NCI-H748 (cell line): ENCODE measurements around the gene CLP1.

ENCODE experiments used
- DNase-seq: peaks from one replicate; lab custom pipeline; 2025; ENCODE audit not compliant: unreplicated experiment; lab: John Stamatoyannopoulos, UW

CLP1 gene

DNA sequence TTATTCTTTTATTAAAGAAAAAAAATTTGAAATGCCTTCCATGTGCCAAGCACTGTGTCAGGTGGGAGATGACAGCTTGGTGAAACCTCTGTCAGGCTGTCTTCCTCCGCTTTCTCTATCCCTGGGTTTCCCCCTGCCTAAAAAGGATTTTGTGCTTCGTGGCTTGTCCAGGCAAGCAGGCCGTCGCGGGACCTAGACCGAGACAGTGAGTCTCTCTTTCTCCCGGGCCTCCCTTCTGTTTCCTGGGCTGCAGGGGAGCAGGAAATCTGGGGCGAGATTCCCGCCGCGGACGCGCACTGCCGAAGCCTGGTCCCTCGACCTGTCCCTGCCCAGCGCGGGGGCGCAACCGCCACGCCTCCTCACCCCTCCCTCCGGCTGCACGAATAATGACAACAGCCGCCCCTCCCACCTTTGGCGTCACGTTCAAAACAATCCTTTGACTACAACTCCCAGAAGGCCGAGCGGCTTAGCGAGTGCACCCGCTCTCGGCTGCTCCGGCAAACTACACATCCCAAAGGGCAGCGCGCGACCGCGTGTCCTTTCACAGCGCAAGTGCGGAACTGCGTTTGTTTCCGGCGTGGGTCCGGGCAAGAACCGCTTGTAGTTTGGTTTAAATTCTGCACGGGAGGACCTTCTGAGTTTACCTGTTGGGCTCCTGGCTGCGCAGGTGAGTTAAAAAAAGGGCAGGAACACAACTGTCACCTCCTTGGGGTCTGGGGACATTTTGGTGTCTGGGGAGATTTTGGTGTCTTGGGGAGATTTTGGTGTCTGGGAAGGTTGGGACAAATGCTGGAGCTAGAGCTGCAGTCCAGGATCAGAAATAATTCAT lies at the start of gene CLP1:
CLP1 (plus strand) TSS at position 569 of the 829 bp plus-strand sequence. CDS start 1,715 bp downstream, outside the sequence.
- DNase-seq, result peak; percentile 99

DNA sequence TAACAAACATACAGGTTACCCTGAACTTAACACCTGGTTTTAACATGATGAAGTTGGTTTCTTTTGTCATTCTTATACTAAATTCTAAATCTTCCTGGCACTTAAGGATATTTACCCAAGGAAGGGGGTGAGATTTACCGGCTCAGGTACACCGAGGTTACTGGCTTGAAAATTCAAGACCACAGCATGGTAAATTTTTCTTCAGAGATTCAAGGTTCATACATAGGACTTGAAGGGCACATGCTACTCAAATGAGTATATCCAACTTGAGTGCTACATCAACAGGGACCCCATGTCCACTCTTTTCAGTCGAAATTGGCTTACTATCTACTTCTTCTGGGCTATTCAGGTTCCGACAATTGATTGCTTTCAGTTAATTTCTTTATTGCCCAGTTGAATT lies 47.4 kb upstream of the CLP1 start:
- no peak for DNase-seq

DNA sequence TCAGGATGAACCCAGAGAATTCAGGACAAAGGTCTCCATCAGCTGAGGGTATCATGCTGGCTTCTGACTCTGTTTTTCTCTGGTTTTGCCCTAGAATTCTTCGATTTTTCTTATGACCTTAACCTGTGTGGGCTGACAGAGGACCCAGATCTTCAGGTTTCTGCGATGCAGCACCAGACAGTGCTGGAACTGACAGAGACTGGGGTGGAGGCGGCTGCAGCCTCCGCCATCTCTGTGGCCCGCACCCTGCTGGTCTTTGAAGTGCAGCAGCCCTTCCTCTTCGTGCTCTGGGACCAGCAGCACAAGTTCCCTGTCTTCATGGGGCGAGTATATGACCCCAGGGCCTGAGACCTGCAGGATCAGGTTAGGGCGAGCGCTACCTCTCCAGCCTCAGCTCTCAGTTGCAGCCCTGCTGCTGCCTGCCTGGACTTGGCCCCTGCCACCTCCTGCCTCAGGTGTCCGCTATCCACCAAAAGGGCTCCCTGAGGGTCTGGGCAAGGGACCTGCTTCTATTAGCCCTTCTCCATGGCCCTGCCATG lies 43.3 kb upstream of the CLP1 start:
- no peak for DNase-seq

DNA sequence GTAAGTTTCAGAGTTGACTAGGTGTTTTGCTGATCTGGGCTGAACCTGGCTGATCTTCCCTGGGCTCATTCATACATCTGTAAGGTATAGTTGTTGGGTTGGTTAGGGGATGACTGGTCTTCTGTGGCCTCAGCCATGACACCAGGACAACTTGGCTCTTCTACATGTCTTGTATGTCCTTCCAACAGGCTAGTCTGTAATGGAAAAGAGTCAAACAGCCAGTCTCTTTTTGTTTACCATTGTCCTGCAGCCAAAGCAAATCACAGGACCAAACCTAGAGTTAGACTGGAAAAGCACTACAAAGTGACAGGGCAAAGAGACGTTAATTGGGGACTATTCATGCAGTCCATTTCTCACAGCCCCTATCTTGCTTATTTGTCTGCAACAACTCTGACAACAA lies 42.3 kb upstream of the CLP1 start:
- DNase-seq, result no peak

DNA sequence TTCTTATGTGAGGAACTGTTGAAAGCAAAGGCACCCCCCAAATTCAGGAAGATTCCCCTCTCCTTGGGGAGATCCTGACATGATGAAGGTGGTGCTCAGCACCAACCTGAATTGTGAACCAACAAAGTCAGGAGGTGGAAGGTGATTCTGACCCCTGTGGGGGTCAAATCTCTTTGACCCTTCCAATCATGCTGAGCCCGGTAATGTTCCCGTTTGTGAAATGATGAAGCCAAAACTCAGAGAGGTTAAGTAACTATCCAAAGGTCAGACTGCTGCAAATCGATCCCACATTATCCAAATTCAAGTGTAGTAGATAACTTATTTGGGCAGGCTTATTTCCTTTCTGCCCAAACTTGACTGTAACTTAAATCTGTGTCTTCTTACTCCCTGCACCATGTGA lies 41.0 kb upstream of the CLP1 start:
- no peak for DNase-seq

DNA sequence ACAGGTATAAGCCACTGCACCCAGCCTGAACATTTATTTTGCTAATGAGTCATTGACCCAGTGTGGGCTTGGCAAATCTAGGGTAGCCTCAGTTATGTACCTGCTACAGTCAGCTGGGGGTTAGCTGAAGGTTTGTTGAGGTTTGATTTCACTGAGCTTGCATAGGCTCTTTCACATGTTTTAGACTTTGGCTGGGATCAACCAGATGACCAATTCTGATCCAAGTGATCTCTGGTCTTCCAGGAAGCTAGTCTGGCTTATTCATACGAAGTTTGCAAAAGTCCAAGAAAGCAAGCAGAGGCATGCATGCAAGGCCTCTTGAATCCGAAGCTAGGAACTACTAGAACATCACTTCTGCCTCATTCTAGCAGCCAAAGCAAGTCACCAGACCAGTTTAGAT lies 39.1 kb upstream of the CLP1 start:
- no peak for DNase-seq

DNA sequence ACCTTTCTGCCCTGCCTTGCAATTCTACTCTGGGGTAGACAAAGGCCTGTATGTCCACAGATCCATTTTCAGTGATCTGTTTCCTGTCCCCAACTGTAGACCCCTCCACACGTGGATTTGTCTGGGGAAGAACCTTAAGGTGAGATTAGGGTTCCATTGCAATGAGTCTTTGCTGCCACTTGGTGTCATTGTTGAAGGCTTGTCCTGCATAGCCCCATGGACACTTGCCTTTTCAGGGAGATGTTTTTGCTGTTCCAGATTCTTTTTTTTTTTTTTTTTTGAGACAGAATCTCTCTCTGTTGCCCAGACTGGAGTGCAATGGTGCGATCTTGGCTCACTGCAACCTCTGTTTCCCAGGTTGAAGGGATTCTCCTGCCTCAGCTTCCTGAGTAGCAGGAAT lies 38.2 kb upstream of the CLP1 start:
- no peak for DNase-seq

DNA sequence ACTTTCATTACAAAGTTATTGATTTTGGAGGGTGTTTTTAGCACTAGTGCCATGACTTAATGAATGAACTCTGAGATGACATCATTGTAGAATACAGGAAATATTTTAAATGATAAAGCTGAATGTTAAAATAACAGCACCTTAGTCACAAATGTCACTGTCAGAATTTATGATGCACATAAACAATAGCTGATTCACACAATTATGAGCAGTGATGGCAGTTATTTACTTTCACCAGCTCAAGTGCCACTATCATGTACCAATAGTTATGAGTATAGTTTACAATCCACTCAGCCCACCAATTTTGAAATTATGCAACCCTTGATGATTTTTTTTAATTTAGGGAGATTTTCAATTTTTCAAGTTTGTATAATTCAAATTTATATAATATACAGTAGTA lies 37.1 kb upstream of the CLP1 start:
- DNase-seq, result no peak

DNA sequence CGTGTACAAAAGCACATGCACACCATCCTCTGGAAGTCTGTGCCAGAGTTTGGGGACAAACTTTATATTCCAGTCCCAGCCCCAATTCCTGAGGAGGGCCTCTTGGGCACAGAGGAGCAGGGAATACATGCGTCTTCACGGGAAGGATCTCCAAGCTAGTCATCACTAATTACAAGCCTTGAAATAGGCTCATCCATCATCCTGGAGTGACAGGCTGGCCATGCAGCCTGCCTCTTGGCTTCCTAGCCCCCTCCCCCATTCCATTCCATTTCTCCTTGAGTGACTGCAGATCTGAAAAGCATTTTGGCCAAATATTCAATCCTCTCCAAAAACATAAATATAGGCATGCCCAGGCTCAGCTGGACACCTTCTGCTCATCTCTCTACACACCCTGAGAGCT lies 35.3 kb upstream of the CLP1 start:
- no peak for DNase-seq

DNA sequence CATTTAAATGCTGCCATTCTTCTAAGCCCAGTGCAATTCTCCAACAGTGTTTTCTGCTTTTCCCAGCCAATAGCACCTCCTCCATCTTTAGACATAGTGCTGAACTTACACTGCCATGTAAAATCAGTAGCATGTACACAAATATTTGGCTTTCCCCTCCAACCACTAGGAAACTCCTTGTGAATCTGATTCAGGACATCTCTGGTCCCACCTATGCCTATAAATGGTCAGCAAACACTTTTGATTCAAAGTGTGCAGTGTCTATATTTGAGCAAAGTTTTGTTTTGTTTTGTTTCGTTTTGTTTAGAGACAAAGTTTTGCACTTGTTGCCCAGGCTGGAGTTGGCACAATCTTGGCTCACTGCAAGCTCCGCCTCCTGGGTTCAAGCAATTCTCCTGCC lies 32.7 kb upstream of the CLP1 start:
- DNase-seq, result no peak

DNA sequence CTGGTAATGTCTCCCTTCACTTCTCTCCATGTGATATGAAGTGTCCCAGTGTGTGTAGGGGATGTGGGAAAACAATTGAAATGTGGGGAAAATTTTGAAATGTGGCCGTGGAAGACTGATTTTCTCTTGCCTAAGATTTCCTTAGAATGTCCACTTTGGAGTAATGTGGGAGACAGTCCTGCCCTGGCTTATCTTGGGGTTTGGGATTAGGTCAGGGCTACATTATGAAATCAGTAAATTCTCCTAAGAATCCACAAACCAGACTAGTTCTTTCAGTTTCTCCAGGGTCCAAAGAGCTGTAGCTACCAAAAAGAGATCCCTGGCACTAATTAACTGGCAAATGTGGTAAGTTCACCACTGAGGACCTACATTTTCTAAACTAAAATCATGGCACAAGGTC lies 30.7 kb upstream of the CLP1 start:
- DNase-seq, result no peak

DNA sequence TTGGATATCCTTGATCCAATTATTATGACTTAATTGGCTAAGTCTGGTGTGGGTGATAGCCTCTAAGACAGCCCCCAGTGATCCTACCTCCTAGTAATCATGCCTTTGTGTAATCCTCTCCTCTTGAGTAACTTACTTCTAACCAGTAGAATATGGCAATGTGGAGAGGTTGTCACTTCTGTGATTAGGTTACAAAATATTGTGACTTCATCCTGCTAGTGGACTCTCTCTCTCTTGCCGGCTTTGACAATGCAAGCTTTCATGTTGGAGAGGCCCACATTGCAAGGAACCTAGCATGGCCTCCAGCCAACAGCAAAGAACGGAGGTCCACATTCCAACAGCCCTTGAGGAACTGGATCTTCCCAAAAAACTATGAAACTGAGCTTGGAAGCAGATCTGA lies 27.4 kb upstream of the CLP1 start:
- DNase-seq, result no peak

DNA sequence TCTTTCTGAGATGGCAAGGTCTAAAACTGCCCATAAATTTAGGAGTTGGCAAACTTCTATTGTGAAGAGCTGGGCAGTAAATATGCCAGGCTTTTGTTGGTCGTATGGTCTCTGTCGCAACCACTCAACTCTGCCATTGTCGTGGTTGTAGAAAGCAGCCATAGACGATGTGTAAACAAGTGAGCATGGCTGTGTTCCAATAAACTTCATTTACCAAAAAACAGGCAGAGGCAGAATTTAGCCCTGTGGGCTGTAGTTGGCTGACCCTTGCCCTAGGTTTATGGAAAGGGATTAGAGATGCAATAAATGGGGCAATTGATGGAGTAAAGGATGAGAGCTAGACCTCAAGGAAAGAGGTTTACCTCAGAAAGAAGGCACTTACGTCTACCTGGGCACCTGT lies 25.4 kb upstream of the CLP1 start:
- no peak for DNase-seq

DNA sequence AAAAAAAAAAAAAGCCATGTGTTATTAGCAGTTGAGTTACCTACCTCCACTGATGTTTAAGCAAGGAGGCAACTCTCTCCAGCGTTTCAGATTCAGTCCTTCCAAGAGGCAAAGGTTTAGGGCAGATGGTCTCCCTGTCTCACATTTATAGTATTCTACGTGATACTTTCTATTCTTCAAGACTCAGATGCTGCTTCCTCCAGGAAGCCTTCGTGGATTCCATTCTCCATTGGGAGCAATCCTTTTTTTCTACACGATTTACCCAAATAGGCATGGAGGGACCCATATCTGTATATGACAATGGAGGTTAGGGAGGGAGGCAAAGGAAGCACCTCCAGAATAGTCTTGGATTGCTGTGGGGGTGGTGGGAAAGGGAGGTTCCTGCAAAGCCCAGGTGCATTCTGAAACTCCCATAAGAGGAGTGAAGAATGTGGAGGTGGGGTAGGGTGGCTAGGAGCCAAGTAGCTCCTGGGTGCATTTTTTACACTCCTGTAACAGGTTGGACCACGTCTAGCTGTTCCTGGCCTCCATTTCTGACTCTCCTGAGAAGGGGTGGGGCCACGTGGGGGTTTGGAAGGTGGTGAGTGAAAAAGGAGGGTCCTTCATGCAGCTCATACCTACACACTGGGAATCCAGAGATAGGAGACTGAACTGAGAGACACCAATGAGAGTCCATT lies 24.0 kb upstream of the CLP1 start:
- no peak for DNase-seq

DNA sequence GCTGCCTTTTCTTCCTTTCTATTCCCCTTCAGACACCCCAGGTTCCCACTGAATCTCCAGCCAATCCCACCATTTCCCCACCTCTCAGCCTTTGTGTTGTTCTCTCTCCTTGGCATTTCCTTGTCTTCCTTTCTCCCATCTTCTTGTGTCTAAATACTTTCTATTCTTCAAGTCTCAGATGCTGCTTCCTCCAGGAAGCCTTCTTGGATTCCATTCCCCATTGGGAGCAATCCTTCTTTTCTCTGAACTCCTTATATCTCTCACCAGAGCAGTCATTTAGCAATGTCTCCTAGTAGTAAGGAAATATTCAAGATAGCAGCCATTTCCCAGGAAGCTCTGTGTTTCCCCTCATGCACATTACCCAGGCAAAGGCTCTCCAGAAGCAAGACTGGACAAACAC lies 23.3 kb upstream of the CLP1 start:
- DNase-seq, result no peak

DNA sequence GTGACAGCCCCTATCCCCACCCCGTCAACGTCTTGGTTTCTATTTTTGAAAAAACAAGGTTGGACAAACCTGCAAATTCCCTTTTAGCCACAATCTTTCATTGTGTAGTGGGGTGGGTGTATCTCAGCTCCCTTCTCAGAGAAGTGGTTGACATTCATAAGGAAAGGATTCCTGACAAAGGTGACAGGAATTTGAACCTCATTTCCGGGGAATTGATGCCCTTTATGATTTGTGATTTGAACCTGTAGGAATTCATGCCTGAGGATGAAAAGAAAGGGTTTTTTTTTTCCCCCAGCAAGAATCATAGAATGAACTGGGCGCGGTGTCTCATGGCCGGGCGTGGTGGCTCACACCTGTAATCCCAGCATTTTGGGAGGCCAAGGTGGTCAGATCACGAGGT lies 22.3 kb upstream of the CLP1 start:
- no peak for DNase-seq

DNA sequence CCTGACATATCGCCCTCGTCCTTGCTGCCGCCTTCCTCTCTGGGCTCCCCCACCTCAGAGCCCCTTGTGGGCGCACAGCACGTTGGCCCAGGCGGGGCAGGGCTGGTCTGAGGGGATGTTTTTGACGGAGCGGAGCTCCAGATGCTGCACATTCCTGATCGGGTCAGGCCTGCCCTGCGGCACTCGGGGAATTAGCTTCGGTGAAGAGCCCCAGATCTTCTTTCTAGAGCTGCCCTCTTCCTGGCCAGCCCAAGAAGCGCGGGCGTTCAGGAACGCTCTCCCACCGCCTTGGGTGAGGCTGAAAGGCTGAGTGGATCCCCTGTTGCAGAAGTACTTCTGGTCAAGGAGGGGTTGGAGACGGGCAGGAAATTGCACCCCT lies 19.9 kb upstream of the CLP1 start:
- DNase-seq, result no peak

DNA sequence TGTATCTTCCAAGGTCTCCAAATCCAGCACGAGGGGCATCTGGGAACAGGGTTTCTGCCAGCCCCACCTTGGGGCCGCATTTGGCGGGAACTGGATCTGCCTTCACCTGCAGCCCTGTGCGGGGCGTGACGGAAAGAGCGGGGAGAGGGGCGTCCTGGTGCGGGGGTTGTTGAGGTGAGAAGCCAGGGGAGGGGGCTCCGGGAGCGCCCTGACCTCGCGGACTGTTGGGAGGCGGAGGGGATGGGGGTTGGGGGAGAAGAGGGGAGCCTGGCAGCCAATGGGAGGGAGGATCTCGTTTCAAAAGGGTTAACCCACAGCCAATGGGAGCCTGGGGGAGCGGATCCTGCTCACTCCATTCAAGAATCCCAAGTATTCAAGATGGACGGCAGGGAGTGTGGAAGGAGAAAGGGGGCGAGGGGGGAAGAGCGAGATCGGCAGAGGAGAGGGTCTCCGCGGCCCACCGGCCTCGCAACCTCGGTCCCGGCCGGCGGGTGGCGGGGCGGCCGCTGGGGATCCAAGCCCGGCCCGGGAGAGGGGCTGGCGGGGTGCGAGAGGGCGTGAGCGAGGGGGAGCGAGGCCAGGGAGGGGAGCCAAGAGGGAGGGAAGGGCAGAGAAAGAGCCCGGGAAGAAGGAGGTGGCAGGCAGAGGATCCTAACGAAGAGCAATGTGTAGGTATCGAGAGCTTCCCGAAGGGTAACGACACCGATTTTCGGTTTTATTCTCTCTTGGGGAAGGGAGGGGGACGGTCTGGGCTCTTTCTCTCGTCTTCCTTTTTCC lies 19.4 kb upstream of the CLP1 start:
- peak; percentile 82 for DNase-seq

DNA sequence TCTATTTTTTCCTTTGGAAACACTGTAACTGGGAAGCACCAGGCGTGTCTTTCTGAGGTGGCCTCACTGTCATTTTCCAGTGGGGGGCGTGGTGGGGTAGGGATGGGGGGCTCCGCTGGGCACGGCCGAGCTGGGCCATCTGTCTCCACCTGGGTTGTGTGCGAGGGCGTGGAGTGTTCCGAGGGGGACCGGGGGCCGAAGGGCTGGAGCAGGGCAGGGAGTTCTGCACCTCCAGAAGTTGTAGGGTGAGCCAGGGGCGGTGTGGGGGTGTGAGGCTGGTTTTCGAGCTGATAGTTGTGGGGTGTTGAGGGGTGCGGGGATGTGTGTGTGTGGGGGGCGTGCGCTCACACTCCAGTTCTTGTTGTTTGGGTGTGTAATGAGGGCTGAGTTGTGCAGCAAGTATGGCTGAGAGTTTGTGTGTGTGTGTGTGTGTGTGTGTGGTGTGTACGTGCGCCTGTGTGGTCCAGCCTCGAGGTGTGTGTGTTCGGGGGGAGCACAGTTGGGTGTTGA lies 18.7 kb upstream of the CLP1 start:
- peak; percentile 23 for DNase-seq

DNA sequence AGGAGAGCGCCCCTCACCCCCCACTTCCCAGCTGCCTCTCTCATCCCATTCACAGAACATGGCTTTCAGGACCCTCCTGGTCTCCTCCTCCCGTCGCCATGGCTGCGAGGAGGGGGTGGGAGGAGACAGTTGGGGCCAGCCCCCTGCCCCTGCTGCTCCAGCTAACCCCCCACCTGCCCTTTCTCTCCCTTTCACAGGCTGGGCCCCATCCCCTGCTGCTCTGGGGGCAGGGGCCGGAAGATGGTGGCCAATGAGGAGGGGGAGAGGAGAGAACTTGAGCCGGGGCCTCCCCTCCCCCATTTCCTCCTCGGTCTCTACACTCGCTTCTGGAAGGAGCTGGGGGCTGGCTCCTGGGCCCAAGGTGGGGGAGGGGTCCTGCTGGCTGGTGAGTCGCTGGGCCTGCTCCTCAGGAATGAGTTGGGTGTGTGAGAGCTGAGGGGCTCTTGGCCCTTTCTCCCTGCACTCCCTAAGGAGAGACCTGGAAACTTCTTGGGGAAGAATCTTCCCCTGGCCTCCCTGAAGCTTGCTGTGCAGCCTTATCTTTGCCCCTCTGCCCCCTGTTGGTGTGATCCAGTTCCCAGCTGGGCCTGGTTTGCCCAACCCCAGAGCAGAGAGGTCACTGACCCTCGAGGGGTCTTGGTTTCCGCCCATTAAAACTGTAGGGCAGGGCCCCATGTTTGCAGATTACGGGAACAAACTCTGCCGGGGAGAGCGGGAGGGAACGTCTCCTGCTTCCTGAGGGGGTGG lies 18.1 kb upstream of the CLP1 start:
- DNase-seq, result peak; percentile 35
